Measurements from ENCODE around the gene ARGLU1.
"Not testable (repeated sequence)": the region's sequence is repeated elsewhere in the genome, so short reads cannot be mapped to it uniquely, and the experiment has no call there.

The ARGLU1 gene, protein sequence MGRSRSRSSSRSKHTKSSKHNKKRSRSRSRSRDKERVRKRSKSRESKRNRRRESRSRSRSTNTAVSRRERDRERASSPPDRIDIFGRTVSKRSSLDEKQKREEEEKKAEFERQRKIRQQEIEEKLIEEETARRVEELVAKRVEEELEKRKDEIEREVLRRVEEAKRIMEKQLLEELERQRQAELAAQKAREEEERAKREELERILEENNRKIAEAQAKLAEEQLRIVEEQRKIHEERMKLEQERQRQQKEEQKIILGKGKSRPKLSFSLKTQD

DNA sequence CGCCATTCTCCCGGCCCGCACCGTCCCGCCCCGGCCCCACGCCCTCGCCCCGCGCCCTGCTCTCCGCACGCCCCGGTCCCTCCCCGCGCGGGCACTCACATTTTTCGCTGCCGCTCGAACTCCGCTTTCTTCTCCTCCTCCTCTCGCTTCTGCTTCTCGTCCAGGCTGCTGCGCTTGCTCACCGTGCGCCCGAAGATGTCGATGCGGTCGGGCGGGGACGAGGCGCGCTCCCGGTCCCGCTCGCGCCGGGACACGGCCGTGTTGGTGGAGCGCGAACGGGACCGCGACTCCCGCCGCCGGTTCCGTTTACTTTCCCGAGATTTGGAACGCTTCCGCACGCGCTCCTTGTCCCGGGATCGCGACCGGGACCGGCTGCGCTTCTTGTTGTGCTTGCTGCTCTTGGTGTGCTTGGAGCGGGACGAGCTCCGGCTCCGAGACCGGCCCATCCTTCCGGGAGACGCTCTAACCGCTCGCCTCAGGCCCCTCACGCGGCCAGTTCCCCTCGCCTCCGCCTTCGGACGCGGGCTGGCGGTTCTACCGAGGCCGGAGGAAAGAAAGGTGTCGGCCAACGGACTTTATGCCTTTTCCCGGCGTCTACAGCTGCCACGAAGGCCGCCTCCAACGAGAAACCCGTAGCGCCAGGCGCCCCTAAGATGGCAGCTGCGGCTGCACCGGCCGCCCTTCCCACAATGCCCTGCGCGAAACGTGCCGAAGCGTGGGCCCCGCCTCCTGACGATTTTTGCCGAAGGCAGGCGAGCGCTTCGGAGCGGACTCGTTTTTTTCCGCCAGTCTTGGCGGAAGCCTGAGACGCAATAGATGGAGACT is at the start of gene ARGLU1:
ARGLU1 (minus strand) TSS at position 664 of the 825 bp plus-strand sequence; CDS start at position 446, 218 bp downstream.
- no peaks in the 10 kb centered on the region for H3K9me3 Mint-ChIP-seq
- ATAC-seq (replicated peaks) (peak; percentile 78 to 81), DNase-seq (peak; percentile 96)
- no peaks in the 10 kb centered on the region for H3K27me3 Mint-ChIP-seq
- H3K4me3 Mint-ChIP-seq: peak within 1 kb of the TSS; percentile 95 to 97
- H3K36me3 Mint-ChIP-seq: peaks cover 10 to 25% of the 10 kb centered on the region in 2 donors
- H3K4me1 Mint-ChIP-seq: peaks cover 32 to 56% of the 10 kb centered on the region in 2 donors
- H3K27ac Mint-ChIP-seq: peak within 1 kb of the TSS; percentile 97

GRCh38 chr13:106617561-106617960 is 49.6 kb upstream of the ARGLU1 start:
- Mint-ChIP-seq H3K27ac (no peak overlapping the region), H3K36me3 (no peaks in the 10 kb centered on the region), H3K4me1 (peaks cover 0 to 2% of the 10 kb centered on the region in 2 donors), H3K9me3 (no peaks in the 10 kb centered on the region), H3K27me3 (peaks cover 0 to 7% of the 10 kb centered on the region in 2 donors), H3K4me3 (no peak overlapping the region)
- no peak for DNase-seq
- ATAC-seq (replicated peaks): no peak

DNA sequence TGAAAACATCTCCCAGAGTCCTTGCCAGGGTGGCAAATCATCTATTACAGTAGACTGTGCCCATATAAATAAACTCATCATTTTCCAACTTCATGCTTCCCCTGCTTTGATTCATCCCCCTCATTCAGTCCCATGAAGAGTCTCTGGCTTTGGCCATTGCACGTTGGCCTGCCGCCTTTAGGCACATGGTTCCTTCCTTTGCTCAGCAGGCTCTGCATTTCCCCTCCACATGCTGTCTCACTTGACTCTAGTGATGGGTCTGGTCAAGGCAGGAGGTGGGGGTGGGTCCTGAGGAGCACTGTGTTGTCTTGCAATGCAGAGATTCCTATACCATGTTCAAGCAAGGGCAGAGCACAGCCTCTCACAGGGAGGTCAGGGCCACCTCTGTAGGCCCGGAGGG is 48.8 kb upstream of the ARGLU1 start:
- H3K27me3 Mint-ChIP-seq: peaks cover 0 to 7% of the 10 kb centered on the region in 2 donors
- H3K9me3 Mint-ChIP-seq: no peaks in the 10 kb centered on the region
- no peak overlapping the region for H3K4me3 Mint-ChIP-seq
- no peak overlapping the region for H3K27ac Mint-ChIP-seq
- ATAC-seq (replicated peaks) (peak in 1 of 2 donors; percentile 19), DNase-seq (no peak)
- H3K4me1 Mint-ChIP-seq: peaks cover 0 to 2% of the 10 kb centered on the region in 2 donors
- H3K36me3 Mint-ChIP-seq: no peaks in the 10 kb centered on the region

DNA sequence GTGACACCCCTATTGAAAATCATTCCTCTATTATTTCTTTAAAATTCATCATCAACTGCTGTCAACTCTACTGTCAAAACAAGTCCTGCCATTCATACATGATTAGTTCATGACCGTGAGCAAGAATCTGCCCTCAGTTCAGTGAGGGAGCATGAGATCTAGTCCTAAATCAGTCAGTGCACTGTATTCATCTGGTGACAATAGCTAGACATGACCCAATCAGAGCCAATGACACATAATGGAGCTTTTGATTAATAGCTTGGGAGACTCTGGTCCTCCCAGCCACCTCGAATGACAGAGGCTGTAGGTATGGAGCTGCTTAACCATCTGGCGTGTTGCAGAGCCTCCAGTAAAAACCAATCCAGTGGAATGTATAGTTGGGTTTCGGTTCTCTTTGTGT is 46.9 kb upstream of the ARGLU1 start:
- Mint-ChIP-seq H3K27ac (no peak overlapping the region), H3K4me1 (peaks cover 0 to under 1% of the 10 kb centered on the region in 2 donors), H3K27me3 (peaks cover 0 to 8% of the 10 kb centered on the region in 2 donors), H3K36me3 (no peaks in the 10 kb centered on the region), H3K9me3 (no peaks in the 10 kb centered on the region), H3K4me3 (no peak overlapping the region)
- DNase-seq (no peak), ATAC-seq (replicated peaks) (no peak)

DNA sequence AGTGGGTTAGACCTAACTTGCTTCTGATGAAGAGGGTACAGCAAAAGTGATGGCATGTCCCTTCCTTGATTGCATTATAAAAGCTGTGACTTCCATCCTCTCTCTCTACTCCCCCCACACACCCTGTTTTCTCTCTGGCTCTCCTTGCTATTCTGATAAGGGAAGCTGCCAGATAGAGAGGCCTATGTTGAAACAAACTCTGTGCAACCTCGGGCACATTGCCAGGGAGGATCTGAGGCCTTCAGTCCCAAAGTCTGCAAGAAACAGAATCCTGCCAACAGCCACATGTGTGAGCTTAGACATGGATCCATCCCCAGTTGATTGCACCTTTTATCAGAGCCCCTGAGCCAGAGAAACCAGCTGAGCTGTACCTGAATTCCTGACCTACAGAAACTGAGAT is 44.8 kb upstream of the ARGLU1 start:
- Mint-ChIP-seq H3K4me1 (no peaks in the 10 kb centered on the region), H3K36me3 (no peaks in the 10 kb centered on the region), H3K9me3 (no peaks in the 10 kb centered on the region), H3K27me3 (peaks cover 10 to 14% of the 10 kb centered on the region in 2 donors), H3K27ac (no peak overlapping the region), H3K4me3 (no peak overlapping the region)
- no peak for DNase-seq
- no peak for ATAC-seq (replicated peaks)

GRCh38 chr13:106610486-106610885 is 42.5 kb upstream of the ARGLU1 start:
- ATAC-seq (replicated peaks) (no peak), DNase-seq (no peak)
- peaks cover 10 to 22% of the 10 kb centered on the region in 2 donors for H3K27me3 Mint-ChIP-seq

GRCh38 chr13:106609116-106609515 is 41.2 kb upstream of the ARGLU1 start:
- H3K36me3 Mint-ChIP-seq: no peaks in the 10 kb centered on the region
- peaks cover 12 to 22% of the 10 kb centered on the region in 2 donors for H3K27me3 Mint-ChIP-seq
- H3K4me3 Mint-ChIP-seq: no peak overlapping the region
- H3K27ac Mint-ChIP-seq: no peak overlapping the region
- ATAC-seq (replicated peaks): no peak
- no peaks in the 10 kb centered on the region for H3K9me3 Mint-ChIP-seq
- no peaks in the 10 kb centered on the region for H3K4me1 Mint-ChIP-seq
- no peak for DNase-seq

More at GRCh38 chr13:106610486-106610885, 42.5 kb upstream of the ARGLU1 start:
- no peaks in the 10 kb centered on the region for H3K36me3 Mint-ChIP-seq
- H3K4me1 Mint-ChIP-seq: no peaks in the 10 kb centered on the region
- no peak overlapping the region for H3K27ac Mint-ChIP-seq
- H3K4me3 Mint-ChIP-seq: no peak overlapping the region
- no peaks in the 10 kb centered on the region for H3K9me3 Mint-ChIP-seq

- peaks cover 6 to 19% of the 10 kb centered on the region in 2 donors for H3K27me3 Mint-ChIP-seq
- H3K27ac Mint-ChIP-seq: no peak overlapping the region
- no peaks in the 10 kb centered on the region for H3K9me3 Mint-ChIP-seq
- H3K4me3 Mint-ChIP-seq: no peak overlapping the region
- H3K4me1 Mint-ChIP-seq: peaks cover 0 to 6% of the 10 kb centered on the region in 2 donors
- H3K36me3 Mint-ChIP-seq: no peaks in the 10 kb centered on the region
- no peak for DNase-seq
- ATAC-seq (replicated peaks): peak; percentile 33
Measured at GRCh38 chr13:106603546-106603945, 35.6 kb upstream of the ARGLU1 start.

DNA sequence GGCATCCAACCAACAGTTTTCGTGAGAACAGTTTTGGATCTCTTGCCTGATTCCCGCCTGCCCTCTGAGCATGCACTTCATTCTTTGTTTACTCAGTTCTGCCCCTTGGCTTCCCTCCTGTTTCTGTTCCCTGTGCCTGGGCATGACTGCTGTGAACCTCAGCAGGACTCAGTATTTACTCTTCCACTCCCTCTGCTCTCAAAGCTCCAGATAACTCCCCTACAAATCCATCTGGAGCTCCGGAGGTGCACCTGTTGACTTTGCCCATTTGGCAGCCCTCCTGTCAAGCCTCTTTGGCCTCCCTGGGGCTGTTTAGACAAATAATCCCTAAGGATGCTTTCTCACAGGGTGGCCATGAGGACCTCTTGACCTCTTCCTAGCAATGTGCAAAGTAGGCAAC is 34.2 kb upstream of the ARGLU1 start:
- Mint-ChIP-seq H3K4me1 (peaks cover 0 to 6% of the 10 kb centered on the region in 2 donors), H3K9me3 (no peaks in the 10 kb centered on the region), H3K4me3 (no peak overlapping the region), H3K36me3 (no peaks in the 10 kb centered on the region), H3K27ac (no peak overlapping the region), H3K27me3 (peaks cover 6 to 15% of the 10 kb centered on the region in 2 donors)
- no peak for DNase-seq
- ATAC-seq (replicated peaks): no peak

DNA sequence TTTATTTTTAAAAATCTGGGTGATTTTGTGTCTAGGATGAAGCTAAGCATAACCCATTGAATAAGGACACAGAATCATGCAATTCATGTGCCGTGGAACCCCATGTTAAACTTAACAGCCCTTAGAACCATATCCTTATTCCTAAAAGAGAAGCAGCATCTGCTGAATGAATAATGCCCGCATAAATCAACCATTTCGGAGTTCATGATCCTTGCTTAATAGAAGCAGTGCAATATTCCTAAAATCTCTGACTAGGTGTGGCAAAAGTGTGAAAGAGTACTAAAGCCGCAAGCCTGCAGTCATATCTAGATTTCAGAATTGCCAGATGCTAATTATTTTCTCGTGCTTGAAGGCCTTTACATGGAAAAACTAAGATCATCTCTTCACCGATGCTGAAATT is 33.6 kb upstream of the ARGLU1 start:
- ATAC-seq (replicated peaks): no peak

GRCh38 chr13:106600798-106601135 is 32.8 kb upstream of the ARGLU1 start:
- peaks cover 6 to 11% of the 10 kb centered on the region in 2 donors for H3K27me3 Mint-ChIP-seq
- not testable (repeated sequence) for H3K9me3 Mint-ChIP-seq; ATAC-seq (replicated peaks); H3K36me3 Mint-ChIP-seq; DNase-seq; H3K4me1 Mint-ChIP-seq; H3K27ac Mint-ChIP-seq; H3K4me3 Mint-ChIP-seq

More for the DNA sequence above, 33.6 kb upstream of the ARGLU1 start:
- no peaks in the 10 kb centered on the region for H3K9me3 Mint-ChIP-seq
- peaks cover 0 to 6% of the 10 kb centered on the region in 2 donors for H3K4me1 Mint-ChIP-seq
- DNase-seq: no peak
- no peak overlapping the region for H3K4me3 Mint-ChIP-seq
- no peak overlapping the region for H3K27ac Mint-ChIP-seq
- H3K27me3 Mint-ChIP-seq: peaks cover 6 to 15% of the 10 kb centered on the region in 2 donors
- no peaks in the 10 kb centered on the region for H3K36me3 Mint-ChIP-seq

- no peaks in the 10 kb centered on the region for H3K9me3 Mint-ChIP-seq
- H3K27ac Mint-ChIP-seq: no peak overlapping the region
- DNase-seq: no peak
- H3K27me3 Mint-ChIP-seq: peaks cover 6 to 16% of the 10 kb centered on the region in 2 donors
- no peak overlapping the region for H3K4me3 Mint-ChIP-seq
- no peaks in the 10 kb centered on the region for H3K36me3 Mint-ChIP-seq
- peaks cover 0 to 6% of the 10 kb centered on the region in 2 donors for H3K4me1 Mint-ChIP-seq
- ATAC-seq (replicated peaks): no peak
Measured at GRCh38 chr13:106599875-106600797, 32.2 kb upstream of the ARGLU1 start.

GRCh38 chr13:106597749-106598395 is 29.9 kb upstream of the ARGLU1 start:
- no peak overlapping the region for H3K4me3 Mint-ChIP-seq
- no peaks in the 10 kb centered on the region for H3K36me3 Mint-ChIP-seq
- H3K4me1 Mint-ChIP-seq: peaks cover 0 to 5% of the 10 kb centered on the region in 2 donors
- ATAC-seq (replicated peaks) (no peak), DNase-seq (no peak)
- H3K9me3 Mint-ChIP-seq: no peaks in the 10 kb centered on the region
- H3K27me3 Mint-ChIP-seq: peaks cover 5 to 15% of the 10 kb centered on the region in 2 donors
- no peak overlapping the region for H3K27ac Mint-ChIP-seq

Measured in stimulated activated naive B cell treated with anti-CD40 and anti-IgM and Interleukin-4, amounts not matched to agents 10 μg/mL and 1 μg/mL and 100 μg/mL, for 72 hours (primary cell).